Activated T-helper 1 cell treated with Interleukin-2 at 50 U/mL for 16 hours (primary cell): ENCODE measurements around the gene GREB1.

ENCODE experiments used
- DNase-seq: peaks from one replicate; pipeline ENCODE4 v3.0.0-alpha.2; 2020; ENCODE audit warnings: low read depth

The GREB1 gene

GRCh38 chr2:11612553-11613215, 78.8 kb downstream of the GREB1 start:
- no peak for DNase-seq

GRCh38 chr2:11613297-11613696, 79.5 kb downstream of the GREB1 start:
- no peak for DNase-seq

GRCh38 chr2:11615209-11615608, 81.4 kb downstream of the GREB1 start:
- DNase-seq, result no peak

- DNase-seq, result no peak
Observed at GRCh38 chr2:11616097-11616687, 82.3 kb downstream of the GREB1 start.

- DNase-seq, result no peak
Observed at GRCh38 chr2:11616851-11617415, 83.1 kb downstream of the GREB1 start.

GRCh38 chr2:11617527-11617926, 83.7 kb downstream of the GREB1 start:
- DNase-seq, result no peak

- no peak for DNase-seq
Observed at GRCh38 chr2:11617984-11618707, 84.3 kb downstream of the GREB1 start.

- DNase-seq, result no peak
Observed at GRCh38 chr2:11618708-11619062, 84.8 kb downstream of the GREB1 start.

GRCh38 chr2:11621410-11621809, 87.6 kb downstream of the GREB1 start:
- DNase-seq, result no peak

GRCh38 chr2:11622611-11623010, 88.8 kb downstream of the GREB1 start:
- no peak for DNase-seq

- DNase-seq, result no peak
Observed at GRCh38 chr2:11624893-11625292, 91.0 kb downstream of the GREB1 start.

- DNase-seq, result no peak
Observed at GRCh38 chr2:11625671-11626070, 91.8 kb downstream of the GREB1 start.

GRCh38 chr2:11628675-11629074, 94.8 kb downstream of the GREB1 start:
- no peak for DNase-seq

- DNase-seq, result no peak
Observed at GRCh38 chr2:11629215-11629614, 95.4 kb downstream of the GREB1 start.

GRCh38 chr2:11629851-11630250, 96.0 kb downstream of the GREB1 start:
- DNase-seq, result no peak

GRCh38 chr2:11630855-11631254, 97.0 kb downstream of the GREB1 start:
- no peak for DNase-seq

- DNase-seq, result no peak
Observed at GRCh38 chr2:11631462-11631861, 97.6 kb downstream of the GREB1 start.

- no peak for DNase-seq
Observed at GRCh38 chr2:11633923-11634478, 100.2 kb downstream of the GREB1 start.

- no peak for DNase-seq
Observed at GRCh38 chr2:11634584-11634983, 100.7 kb downstream of the GREB1 start.

GRCh38 chr2:11635141-11635540, 101.3 kb downstream of the GREB1 start:
- DNase-seq, result no peak

GRCh38 chr2:11636593-11637295, 102.9 kb downstream of the GREB1 start:
- DNase-seq, result no peak

GRCh38 chr2:11637546-11637945, 103.7 kb downstream of the GREB1 start:
- DNase-seq, result no peak
